SH-SY5Y (cell line): Measurements from ENCODE around the gene IGF2BP3.

Source experiments
- GATA2 ChIP-seq: IDR thresholded peaks from 2 replicates; pipeline ENCODE4 v1.6.1; 2011; ENCODE audit warnings: mild to moderate bottlenecking, low read depth, low read length
- GATA3 ChIP-seq: IDR thresholded peaks from 2 replicates; pipeline ENCODE4 v1.6.1; 2011; ENCODE audit warnings: low read depth, mild to moderate bottlenecking, low read length, moderate library complexity

The IGF2BP3 gene

GRCh38 chr7:23350466-23350865 is 119.8 kb downstream of the IGF2BP3 start:
- TF ChIP-seq GATA3 (no peak), GATA2 (no peak)

GRCh38 chr7:23349484-23350157 is 120.7 kb downstream of the IGF2BP3 start:
- no peak for TF ChIP-seq GATA2
- TF ChIP-seq GATA3, result no peak

DNA sequence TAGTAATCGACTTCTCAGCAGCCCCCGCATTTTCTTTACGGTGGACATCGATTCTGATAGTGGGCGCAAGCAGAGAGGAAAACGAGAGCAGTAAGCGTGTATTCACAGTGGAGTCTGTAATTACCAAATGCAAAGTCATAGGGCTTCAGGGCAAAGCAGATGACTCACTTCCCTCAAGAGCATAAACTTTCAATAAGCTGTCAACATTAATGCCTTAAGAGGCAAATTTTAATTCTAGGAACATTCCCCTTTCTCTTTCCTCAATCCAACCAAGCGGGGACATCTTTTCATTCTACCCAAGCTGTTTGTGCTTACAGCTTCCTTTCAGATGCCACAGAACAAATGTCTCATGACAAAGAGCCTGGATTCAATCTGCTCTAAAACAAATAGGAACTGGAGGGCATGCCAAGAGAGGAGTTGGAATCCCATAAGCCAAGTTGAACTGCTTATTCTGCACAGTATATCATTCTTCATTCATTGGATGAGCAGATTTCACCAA is 122.6 kb downstream of the IGF2BP3 start:
- TF ChIP-seq GATA2 (no peak), GATA3 (no peak)

DNA sequence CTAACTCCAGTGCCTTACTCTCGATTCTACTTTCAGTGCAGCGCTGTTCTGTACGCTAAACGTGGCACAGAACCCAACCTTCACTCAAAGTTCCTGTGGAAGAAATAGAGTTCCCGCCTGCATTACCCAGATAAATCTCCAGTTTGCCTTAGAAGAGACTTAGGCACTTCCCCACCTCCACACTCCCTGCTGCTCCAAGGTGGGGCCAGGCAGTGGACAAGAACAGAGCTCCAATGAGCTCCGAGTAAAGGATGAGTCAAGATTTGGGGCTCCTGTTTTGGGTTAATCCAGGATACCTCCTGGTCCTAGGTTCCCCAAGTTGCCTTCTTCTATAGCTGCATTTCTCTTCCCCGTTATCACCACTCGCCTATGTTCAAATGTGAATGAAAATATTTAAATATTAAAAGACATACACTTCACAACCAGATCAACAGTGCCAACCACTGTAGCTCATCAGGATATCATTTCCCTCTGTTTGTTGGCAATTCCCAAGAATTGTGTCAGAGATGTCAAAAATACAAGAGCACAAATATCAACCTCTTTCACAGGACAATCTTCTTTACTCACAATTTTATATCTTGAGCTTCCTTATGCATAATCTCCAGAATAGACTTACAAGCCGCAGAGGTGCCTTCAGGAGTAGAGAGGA is 123.1 kb downstream of the IGF2BP3 start:
- TF ChIP-seq GATA2 (no peak), GATA3 (no peak)

GRCh38 chr7:23346316-23346715 is 124.0 kb downstream of the IGF2BP3 start:
- TF ChIP-seq GATA3 (no peak), GATA2 (no peak)

- TF ChIP-seq GATA3, result no peak
- no peak for TF ChIP-seq GATA2
These were observed 124.7 kb downstream of the IGF2BP3 start for GRCh38 chr7:23345601-23346000.

DNA sequence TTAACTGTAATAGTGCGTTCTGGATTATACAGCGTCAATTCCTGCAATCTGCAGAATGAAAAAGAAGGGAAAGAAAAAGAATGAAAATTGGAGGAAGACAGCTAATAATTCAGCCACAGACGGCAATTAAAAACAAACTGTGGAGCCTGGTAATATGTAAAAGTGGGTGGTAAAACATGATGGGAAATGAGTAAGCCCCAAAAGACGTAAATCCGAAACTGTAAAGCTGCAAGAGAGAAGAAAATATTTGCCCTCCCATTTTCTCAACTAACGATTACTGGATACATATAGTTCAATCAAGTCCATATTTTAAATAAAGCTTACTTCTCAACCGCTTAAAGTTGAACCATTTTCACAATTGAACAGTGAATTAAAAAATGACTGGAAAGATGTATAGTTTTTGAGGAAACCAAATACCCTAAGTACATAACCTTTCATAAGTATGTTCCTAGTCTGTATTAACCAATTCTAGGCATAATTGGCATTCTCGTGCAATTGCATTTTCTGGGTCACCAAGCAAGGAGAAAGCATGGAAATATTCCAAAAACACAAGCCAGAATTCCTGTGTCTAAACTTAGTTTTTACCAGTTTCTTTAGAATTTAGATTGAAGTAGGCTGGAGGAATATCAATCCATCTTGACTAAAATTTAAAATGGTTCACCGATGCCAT is 126.3 kb downstream of the IGF2BP3 start:
- TF ChIP-seq GATA2 (no peak), GATA3 (no peak)

- TF ChIP-seq GATA2 (no peak), GATA3 (no peak)
These were observed 127.2 kb downstream of the IGF2BP3 start for GRCh38 chr7:23343102-23343501.

- TF ChIP-seq GATA2 (no peak), GATA3 (no peak)
These were observed 128.3 kb downstream of the IGF2BP3 start for GRCh38 chr7:23341846-23342598.

- TF ChIP-seq GATA3 (no peak), GATA2 (no peak)
These were observed 131.4 kb downstream of the IGF2BP3 start for GRCh38 chr7:23338863-23339262.

GRCh38 chr7:23338439-23338838 is 131.9 kb downstream of the IGF2BP3 start:
- no peak for TF ChIP-seq GATA3
- no peak for TF ChIP-seq GATA2

DNA sequence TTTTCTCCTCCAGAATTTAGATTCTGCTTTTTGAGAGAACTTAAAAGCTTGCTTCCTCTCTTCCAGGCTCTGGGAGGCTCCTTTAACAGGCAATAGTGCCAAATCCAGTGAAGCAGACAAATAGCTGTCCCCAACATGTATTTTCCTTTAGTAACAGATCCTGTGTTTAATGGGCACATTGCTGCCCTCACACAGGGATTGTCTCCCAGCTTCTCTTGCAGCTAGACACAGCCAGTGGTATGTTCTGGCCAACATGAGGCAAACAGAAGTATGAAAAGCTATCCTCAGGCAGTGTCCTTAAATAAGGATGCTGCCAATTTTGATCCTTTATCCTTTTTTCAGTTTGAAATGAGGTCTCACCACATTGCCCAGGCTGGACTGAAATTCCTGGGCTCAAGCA is 132.9 kb downstream of the IGF2BP3 start:
- no peak for TF ChIP-seq GATA2
- no peak for TF ChIP-seq GATA3

GRCh38 chr7:23336799-23337283 is 133.4 kb downstream of the IGF2BP3 start:
- TF ChIP-seq GATA2 (no peak), GATA3 (no peak)

- TF ChIP-seq GATA2, result no peak
- no peak for TF ChIP-seq GATA3
These were observed 134.2 kb downstream of the IGF2BP3 start for GRCh38 chr7:23336086-23336485.

DNA sequence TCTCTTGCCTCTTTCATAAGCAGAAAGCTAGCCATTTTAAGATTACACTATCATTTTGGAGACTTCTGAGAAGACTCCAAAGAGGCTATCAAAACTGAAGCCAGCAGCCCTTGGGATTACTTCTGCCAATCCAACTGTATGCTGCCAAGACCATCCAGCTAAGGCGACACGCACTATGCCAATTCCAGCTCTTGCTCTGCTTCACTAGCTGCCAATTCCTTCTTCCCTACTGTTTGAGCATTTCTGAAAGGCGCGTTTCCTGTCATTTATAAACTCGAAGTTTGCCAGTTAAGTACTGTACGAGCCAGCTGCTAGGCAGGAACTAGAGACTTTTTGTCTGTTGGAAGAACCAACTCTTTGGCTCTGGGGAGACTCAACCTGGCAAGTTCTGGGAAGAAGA is 134.7 kb downstream of the IGF2BP3 start:
- TF ChIP-seq GATA3 (no peak), GATA2 (no peak)
